H9 (cell line): ENCODE results near the gene DRICH1. TPM values are rescaled to one million over a fixed set of nuclear protein-coding genes. Genes with fewer than 3 reads are reported as not detected.

Source experiments
- DNase-seq: peaks from one replicate; pipeline ENCODE4 v3.0.0-alpha.2; 2017
- H2AFZ ChIP-seq: one replicate; pipeline ENCODE4 v1.6.1; 2013; ENCODE audit warnings: mild to moderate bottlenecking, low read length, control low read depth, moderate library complexity
- H2AK5ac ChIP-seq: 2 replicates; pipeline ENCODE4 v1.6.1; 2013; ENCODE audit warnings: low read length, control low read depth, mixed read lengths; ENCODE audit not compliant: insufficient read length
- H2BK120ac ChIP-seq: one replicate; pipeline ENCODE4 v1.6.1; 2013; ENCODE audit warnings: low read depth, mild to moderate bottlenecking, low read length, control low read depth, inconsistent platforms; ENCODE audit not compliant: poor library complexity, severe bottlenecking
- H2BK12ac ChIP-seq: 2 replicates; pipeline ENCODE4 v1.6.1; 2013; ENCODE audit warnings: low read length, control low read depth, mixed read lengths, low read depth; ENCODE audit not compliant: insufficient read length
- H2BK15ac ChIP-seq: 2 replicates; pipeline ENCODE4 v1.6.1; 2013; ENCODE audit warnings: low read depth, low read length, control low read depth
- H2BK20ac ChIP-seq: one replicate; pipeline ENCODE4 v1.6.1; 2013; ENCODE audit warnings: low read depth, mild to moderate bottlenecking, low read length, control low read depth, inconsistent platforms; ENCODE audit not compliant: poor library complexity, severe bottlenecking
- H2BK5ac ChIP-seq: 2 replicates; pipeline ENCODE4 v1.6.1; 2013; ENCODE audit warnings: low read length, control low read depth, mixed read lengths; ENCODE audit not compliant: insufficient read length
- H3K14ac ChIP-seq: 2 replicates; pipeline ENCODE4 v1.6.1; 2013; ENCODE audit warnings: low read length, control low read depth; ENCODE audit not compliant: insufficient read depth
- H3K18ac ChIP-seq: 2 replicates; pipeline ENCODE4 v1.6.1; 2013; ENCODE audit warnings: low read depth, mild to moderate bottlenecking, mixed read lengths, low read length, control low read depth; ENCODE audit not compliant: insufficient read length
- H3K23ac ChIP-seq: 2 replicates; pipeline ENCODE4 v1.6.1; 2013; ENCODE audit warnings: low read length, control low read depth, mixed read lengths, low read depth; ENCODE audit not compliant: insufficient read length
- H3K23me2 ChIP-seq: 2 replicates; pipeline ENCODE4 v1.6.1; 2013; ENCODE audit warnings: low read depth, mild to moderate bottlenecking, mixed read lengths, low read length, control low read depth; ENCODE audit not compliant: insufficient read length, poor library complexity, severe bottlenecking
- H3K27ac ChIP-seq: 2 replicates; pipeline ENCODE4 v1.5.1; 2013; ENCODE audit warnings: low read length, control low read depth, mixed read lengths, low read depth; ENCODE audit not compliant: insufficient read length
- H3K27me3 ChIP-seq: 2 replicates; pipeline ENCODE4 v1.6.1; 2013; ENCODE audit warnings: low read length, control low read depth, inconsistent platforms; ENCODE audit not compliant: insufficient read depth
- H3K4ac ChIP-seq: 2 replicates; pipeline ENCODE4 v1.6.1; 2013; ENCODE audit warnings: low read depth, mild to moderate bottlenecking, control low read depth, inconsistent platforms, low read length, moderate library complexity
- H3K4me1 ChIP-seq: 2 replicates; pipeline ENCODE4 v1.6.1; 2013; ENCODE audit warnings: low read length, control low read depth, inconsistent platforms; ENCODE audit not compliant: insufficient read depth
- H3K4me2 ChIP-seq: 2 replicates; pipeline ENCODE4 v1.6.1; 2013; ENCODE audit warnings: low read length, control low read depth, mixed read lengths; ENCODE audit not compliant: insufficient read length, insufficient read depth
- H3K56ac ChIP-seq: 2 replicates; pipeline ENCODE4 v1.6.1; 2013; ENCODE audit warnings: low read depth, mild to moderate bottlenecking, mixed read lengths, low read length, control low read depth; ENCODE audit not compliant: insufficient read length
- H3K79me1 ChIP-seq: 2 replicates; pipeline ENCODE4 v1.6.1; 2013; ENCODE audit warnings: low read depth, mild to moderate bottlenecking, moderate library complexity, low read length, control low read depth, inconsistent platforms; ENCODE audit not compliant: insufficient read depth, poor library complexity, severe bottlenecking
- H3K79me2 ChIP-seq: 2 replicates; pipeline ENCODE4 v1.6.1; 2013; ENCODE audit warnings: low read length, control low read depth, inconsistent platforms; ENCODE audit not compliant: insufficient read depth
- H3K9ac ChIP-seq: 2 replicates; pipeline ENCODE4 v1.6.1; 2013; ENCODE audit warnings: low read length, control low read depth, mixed read lengths; ENCODE audit not compliant: insufficient read length; ENCODE audit errors: extremely low read depth
- H3K9me3 ChIP-seq: one replicate; pipeline ENCODE4 v1.6.1; 2013; ENCODE audit warnings: low read depth, low read length, inconsistent platforms; ENCODE audit not compliant: control insufficient read depth
- H3T11ph ChIP-seq: one replicate; pipeline ENCODE4 v1.6.1; 2013; ENCODE audit warnings: mild to moderate bottlenecking, low read length, control low read depth, inconsistent platforms
- H4K20me1 ChIP-seq: one replicate; pipeline ENCODE4 v1.6.1; 2013; ENCODE audit not compliant: control insufficient read depth, insufficient read length, insufficient read depth
- H4K5ac ChIP-seq: 2 replicates; pipeline ENCODE4 v1.6.1; 2013; ENCODE audit warnings: low read depth, mild to moderate bottlenecking, mixed read lengths, low read length, control low read depth; ENCODE audit not compliant: insufficient read length
- H4K8ac ChIP-seq: replicated peaks from 2 replicates; pipeline ENCODE4 v1.6.1; 2013; ENCODE audit warnings: low read length, control low read depth, mixed read lengths, low read depth; ENCODE audit not compliant: insufficient read length
- H4K91ac ChIP-seq: 2 replicates; pipeline ENCODE4 v1.6.1; 2013; ENCODE audit warnings: low read depth, mild to moderate bottlenecking, moderate library complexity, mixed read lengths, low read length, control low read depth; ENCODE audit not compliant: insufficient read length
- H3K27ac Mint-ChIP-seq, 3 experiments: 2 replicates in 2 of 3; 3 replicates in 1 of 3; pipeline ENCODE4 v1.8.0; 2020 to 2021; ENCODE audit warnings: mixed read lengths in 3 of 3, mild to moderate bottlenecking in 1 of 3, moderate library complexity in 1 of 3
- H3K27me3 Mint-ChIP-seq: 2 replicates; pipeline ENCODE4 v1.8.0; 2021; ENCODE audit warnings: low read depth, mild to moderate bottlenecking, moderate library complexity, mixed read lengths
- H3K36me3 Mint-ChIP-seq, 3 experiments: 2 replicates in 2 of 3; 3 replicates in 1 of 3; pipeline ENCODE4 v1.8.0; 2020 to 2021; ENCODE audit warnings: low read depth in 3 of 3, mixed read lengths in 3 of 3; ENCODE audit not compliant: insufficient read depth in 1 of 3
- H3K4me1 Mint-ChIP-seq, 2 experiments: 2 replicates each; pipeline ENCODE4 v1.8.0; 2020; ENCODE audit warnings: mixed read lengths in 2 of 2
- H3K4me3 Mint-ChIP-seq, 2 experiments: 2 replicates in 1 of 2; 3 replicates in 1 of 2; pipeline ENCODE4 v1.8.0; 2020 to 2021; ENCODE audit warnings: mild to moderate bottlenecking in 2 of 2, mixed read lengths in 2 of 2, moderate library complexity in 1 of 2
- H3K9me3 Mint-ChIP-seq, 2 experiments: 2 replicates in 1 of 2; 3 replicates in 1 of 2; pipeline ENCODE4 v1.8.0; 2020; ENCODE audit warnings: mild to moderate bottlenecking in 2 of 2, mixed read lengths in 2 of 2, moderate library complexity in 1 of 2
- WGBS: extraction: QIAGEN DNeasy Blood & Tissue Kit; methylation state at CpG from one replicate; pipeline ENCODE4 v1.1.7; 2013; ENCODE audit warnings: missing lambda C conversion rate, low lambda C conversion rate, mixed read lengths; ENCODE audit not compliant: insufficient read length; ENCODE audit errors: extremely low coverage; 5-methylcytosine and 5-hydroxymethylcytosine counted together
- total RNA-seq: library from RNA; stranded (reverse); gene quantifications from 2 replicates; pipeline ENCODE4 v1.2.1, GENCODE V29; 2021
- TF ChIP-seq, protein P1 (sequence below): fragments of 200-600 bp; sonication (generic); conservative IDR thresholded peaks from 3 replicates; pipeline ENCODE4 v1.8.0; 2021; ENCODE audit warnings: antibody characterized with exemption, mild to moderate bottlenecking

DRICH1 gene
- total RNA-seq, 1 experiment from 2014 or later = not detected

DNA sequence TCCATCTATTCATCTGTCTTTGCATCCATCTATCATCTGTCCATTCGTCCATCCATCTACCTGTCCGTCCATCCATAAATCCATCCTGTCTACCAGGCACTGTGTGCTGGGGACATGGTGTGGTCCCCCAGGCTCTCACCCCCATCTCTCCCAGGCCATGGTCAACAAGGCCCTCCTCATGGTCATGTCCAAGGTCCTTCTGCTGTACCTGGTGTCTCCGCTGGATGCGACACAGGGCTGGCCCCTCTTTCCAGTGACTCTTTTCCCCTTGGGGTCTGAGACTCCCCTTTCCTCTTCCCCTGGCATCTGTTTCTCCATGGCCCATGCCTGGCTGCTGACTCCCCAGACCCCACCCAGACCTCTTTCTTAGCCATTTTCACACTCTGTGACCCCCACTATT is 56.5 kb downstream of the DRICH1 start:
- Histone ChIP-seq H3K23me2 (no peaks in the 10 kb centered on the region), H3K56ac (no peak overlapping the region), H2BK120ac (no peak overlapping the region), H4K8ac (no peak overlapping the region), H3K4ac (no peak overlapping the region), H3T11ph (no peak overlapping the region), H3K27ac (no peak overlapping the region), H4K20me1 (no peaks in the 10 kb centered on the region), H3K4me2 (no peak overlapping the region), H3K18ac (no peak overlapping the region), H3K4me1 (no peaks in the 10 kb centered on the region), H3K79me2 (no peaks in the 10 kb centered on the region), H2BK15ac (no peak overlapping the region), H3K14ac (no peak overlapping the region), H2AK5ac (no peak overlapping the region), H3K9me3 (no peaks in the 10 kb centered on the region), H2AFZ (no peak overlapping the region), H2BK12ac (no peak overlapping the region), H3K9ac (no peak overlapping the region), H3K23ac (no peak overlapping the region), H4K91ac (no peak overlapping the region), H3K79me1 (no peaks in the 10 kb centered on the region), H2BK20ac (no peak overlapping the region), H2BK5ac (no peak overlapping the region), H4K5ac (no peak overlapping the region), H3K27me3 (no peaks in the 10 kb centered on the region)
- DNase-seq = no peak
- peaks cover 0 to 2% of the 10 kb centered on the region in 2 experiments; a peak in 1 of 4 replicates for H3K4me1 Mint-ChIP-seq
- H3K4me3 Mint-ChIP-seq = no peak overlapping the region
- no CpG with 5 or more reads among the region's 4 CpGs for WGBS
- H3K9me3 Mint-ChIP-seq = peaks cover 3 to 7% of the 10 kb centered on the region in 2 experiments; a peak in 4 of 5 replicates
- peaks cover 53% of the 10 kb centered on the region for H3K27me3 Mint-ChIP-seq
- peaks cover 0 to 4% (median 0%) of the 10 kb centered on the region in 3 experiments; a peak in 1 of 7 replicates for H3K36me3 Mint-ChIP-seq
- TF ChIP-seq, protein P1, sequence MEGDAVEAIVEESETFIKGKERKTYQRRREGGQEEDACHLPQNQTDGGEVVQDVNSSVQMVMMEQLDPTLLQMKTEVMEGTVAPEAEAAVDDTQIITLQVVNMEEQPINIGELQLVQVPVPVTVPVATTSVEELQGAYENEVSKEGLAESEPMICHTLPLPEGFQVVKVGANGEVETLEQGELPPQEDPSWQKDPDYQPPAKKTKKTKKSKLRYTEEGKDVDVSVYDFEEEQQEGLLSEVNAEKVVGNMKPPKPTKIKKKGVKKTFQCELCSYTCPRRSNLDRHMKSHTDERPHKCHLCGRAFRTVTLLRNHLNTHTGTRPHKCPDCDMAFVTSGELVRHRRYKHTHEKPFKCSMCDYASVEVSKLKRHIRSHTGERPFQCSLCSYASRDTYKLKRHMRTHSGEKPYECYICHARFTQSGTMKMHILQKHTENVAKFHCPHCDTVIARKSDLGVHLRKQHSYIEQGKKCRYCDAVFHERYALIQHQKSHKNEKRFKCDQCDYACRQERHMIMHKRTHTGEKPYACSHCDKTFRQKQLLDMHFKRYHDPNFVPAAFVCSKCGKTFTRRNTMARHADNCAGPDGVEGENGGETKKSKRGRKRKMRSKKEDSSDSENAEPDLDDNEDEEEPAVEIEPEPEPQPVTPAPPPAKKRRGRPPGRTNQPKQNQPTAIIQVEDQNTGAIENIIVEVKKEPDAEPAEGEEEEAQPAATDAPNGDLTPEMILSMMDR = no peak
- no peak overlapping the region for H3K27ac Mint-ChIP-seq
